Activated naive CD4-positive, alpha-beta T cell (primary cell): ENCODE results near the gene DPYD.

Source experiments
- DNase-seq, 4 experiments: peaks; one replicate each; lab custom pipeline; 2025; lab: John Stamatoyannopoulos, UW

Gene DPYD

DNA sequence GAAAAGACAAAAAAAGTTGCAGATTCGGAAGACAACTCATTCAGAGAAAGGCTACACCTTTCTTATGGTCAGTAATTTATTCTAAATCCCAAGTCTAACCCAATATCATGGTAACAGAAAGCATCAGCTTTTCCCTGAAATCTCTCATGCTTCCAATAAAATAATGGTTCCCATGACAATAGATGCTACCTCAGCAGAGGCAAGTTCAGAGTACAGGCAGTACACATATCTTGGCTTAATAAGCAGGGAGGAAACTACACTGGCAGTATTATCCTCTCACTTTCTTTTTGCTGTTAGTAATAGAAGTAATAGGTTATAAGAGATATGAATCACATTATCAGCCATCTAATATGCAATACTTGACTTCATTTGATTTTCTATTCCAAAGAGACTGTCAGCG, 137.1 kb downstream of the DPYD start:
- DNase-seq: no peak

DNA sequence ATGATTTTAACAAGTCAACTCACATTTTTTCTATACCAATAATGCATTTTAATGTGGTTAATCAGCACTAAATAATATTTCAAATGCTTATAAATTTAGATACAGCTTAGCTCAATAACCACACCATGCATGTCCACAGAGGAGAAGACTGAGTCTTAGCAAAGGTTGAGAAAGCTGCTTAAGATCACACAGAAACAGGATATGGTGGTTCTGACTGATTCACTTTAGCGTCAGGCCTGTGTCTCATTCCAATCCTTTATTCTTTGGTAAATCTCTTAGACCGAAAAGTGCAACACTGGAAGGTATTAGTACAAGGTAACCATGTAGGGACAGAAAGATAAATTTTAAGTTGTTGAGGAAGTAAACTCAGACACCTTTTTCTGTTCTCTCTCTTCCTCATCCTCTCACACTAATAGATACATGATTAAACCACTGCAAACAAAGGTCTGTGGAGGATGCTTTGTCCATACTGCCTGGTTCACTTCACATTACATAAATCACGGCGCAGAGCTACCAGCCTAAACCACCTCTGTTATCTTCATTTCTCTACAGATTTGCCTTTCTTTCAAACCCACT, 139.0 kb downstream of the DPYD start:
- DNase-seq: no peak

DNA sequence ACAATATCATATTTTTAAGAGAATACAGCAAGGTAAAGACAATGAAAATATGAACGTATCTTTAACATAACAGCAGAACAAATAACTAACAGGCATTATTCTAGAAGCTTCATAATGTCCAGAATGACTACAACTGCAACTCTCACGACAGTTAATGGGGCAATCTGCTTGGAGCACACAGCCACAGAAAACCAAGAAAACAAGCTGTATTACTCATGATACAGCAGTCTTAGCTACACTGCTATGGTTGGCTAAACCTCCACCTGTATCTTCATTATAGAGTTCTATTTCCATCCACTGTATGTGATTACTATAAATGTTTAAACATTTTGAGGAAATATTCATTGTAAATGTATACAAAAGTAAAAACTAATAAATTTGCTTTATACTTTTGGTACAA, 139.9 kb downstream of the DPYD start:
- DNase-seq: no peak

DNA sequence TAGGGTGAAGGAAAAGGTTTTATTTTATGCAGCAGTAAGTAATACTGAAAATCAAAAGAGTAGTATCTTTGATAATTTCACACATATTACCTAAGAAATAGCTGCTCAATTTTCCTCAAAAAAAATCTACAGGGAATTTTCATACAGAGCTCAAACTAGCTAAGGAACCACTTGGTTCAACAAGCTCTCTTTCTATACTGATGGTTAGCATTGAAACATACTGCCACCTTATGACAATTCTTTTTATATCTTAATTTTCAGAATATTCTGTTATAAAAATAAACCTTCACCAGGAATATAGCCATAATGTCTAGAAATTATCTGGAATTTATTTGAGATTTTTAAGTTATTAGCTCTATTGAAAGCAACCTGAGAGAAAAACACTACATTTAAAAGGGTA, 142.1 kb downstream of the DPYD start:
- DNase-seq: no peak

DNA sequence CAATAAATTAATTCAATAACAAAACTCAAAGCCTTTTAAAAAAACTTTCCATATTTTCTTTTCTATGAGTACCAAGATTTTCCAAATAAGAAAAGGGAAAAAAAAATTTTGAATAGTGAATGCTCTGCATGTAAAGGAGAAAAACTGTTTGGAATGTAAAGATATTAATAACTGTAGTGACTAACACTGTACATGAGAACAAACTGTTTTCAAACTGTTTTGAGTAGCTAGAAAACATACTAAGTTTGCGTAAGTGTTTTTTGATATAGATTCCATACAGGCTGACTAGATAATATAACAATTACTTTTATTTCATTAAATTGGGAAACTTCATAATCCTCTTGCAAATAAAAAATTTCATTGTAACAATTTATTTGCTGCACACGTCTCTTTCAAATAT, 150.5 kb downstream of the DPYD start:
- no peak for DNase-seq

DNA sequence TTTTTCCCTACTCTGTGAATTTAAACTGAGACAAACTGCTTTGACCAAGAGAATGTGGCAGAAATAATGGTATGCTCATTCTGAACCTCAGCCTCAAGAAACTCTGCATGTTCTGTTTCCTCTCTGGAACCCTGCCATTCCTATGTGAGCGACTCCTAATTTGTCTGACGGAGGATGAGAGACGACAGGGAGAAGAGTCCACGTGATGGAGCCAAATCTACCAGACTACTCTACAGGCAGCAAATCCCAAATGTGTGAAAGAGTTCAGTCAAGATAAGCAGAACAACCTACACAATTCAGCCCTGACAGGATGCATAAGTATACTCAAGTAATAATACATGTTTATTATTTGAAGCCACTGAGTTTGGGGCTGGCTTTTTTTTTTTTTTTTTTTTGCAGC, 153.5 kb downstream of the DPYD start:
- no peak for DNase-seq

DNA sequence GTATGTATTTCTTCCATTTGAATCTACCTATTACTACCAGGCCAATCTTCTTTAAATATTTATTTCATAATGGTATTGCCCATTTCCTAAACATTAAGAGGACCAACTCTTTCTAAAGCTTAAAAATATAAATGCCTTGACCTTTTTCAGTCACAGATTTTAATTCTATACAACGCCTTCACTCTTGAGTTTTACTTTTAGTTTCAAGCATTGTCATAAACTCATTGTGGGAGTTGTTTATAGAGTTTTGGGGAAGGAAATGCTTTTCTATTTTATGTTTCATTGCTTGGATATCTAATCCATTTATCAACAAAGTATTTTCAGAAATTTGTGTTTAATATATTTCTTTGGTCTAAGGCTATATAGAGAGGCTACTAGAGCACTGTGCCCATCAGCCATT, 155.8 kb downstream of the DPYD start:
- no peak for DNase-seq

DNA sequence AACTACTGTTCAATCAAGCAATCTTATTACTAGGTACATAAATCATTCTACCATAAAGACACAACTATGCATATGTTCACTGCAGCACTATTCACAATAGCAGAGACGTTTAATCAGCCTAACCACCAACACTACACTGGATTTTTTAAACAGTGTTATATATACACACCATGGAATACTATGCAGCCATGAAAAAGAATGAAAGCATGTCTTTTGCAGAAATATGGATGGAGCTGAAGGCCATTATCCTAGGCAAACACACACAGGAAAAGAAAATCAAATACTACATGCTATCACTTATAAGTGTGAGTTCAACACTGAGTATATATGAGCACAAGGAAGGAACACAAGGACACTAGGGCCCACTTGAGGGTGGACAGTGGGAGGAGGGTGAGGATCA, 159.2 kb downstream of the DPYD start:
- DNase-seq: no peak

DNA sequence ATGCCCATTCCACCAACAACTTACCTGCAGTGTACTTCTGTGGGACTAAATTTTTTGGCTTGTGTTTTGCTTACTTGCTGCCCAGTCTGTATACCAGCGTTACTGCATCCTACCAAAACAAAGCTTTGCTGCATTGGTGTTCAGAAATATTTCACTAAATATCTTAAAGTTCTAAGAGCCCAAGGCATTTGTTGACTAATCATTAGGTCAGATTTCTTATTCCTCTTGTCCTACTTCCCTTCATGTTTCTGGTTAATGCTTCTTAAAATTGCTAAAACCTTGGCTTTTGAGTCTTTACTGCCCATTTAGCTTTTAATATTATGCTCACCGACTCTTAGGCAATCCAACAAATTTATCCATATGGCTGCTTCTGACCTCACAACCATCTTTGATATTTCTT, 161.8 kb downstream of the DPYD start:
- DNase-seq: no peak

DNA sequence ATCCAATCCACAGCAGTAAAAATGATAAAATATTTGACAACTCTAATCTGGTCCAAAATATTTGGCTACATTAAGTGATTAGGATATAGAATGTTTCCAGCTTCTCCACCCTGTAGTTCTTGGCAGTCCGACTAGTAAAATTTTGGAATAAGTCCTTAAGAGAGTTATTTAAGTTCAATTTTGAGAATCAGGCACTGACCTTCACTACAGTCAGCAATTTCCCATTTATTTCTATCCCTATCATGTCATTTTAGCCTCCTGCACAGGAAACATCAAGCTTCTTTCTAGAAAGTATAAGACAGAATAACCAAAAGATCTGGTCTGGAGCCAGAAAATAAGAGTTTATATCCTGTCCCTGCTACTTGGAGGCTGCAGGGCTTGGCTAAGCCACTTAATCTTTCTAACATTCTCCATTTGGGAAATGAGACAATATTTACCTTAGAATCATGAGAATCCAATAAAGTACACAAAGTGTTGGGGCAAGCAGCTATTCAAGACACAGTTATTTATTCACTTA, 162.2 kb downstream of the DPYD start:
- no peak for DNase-seq

DNA sequence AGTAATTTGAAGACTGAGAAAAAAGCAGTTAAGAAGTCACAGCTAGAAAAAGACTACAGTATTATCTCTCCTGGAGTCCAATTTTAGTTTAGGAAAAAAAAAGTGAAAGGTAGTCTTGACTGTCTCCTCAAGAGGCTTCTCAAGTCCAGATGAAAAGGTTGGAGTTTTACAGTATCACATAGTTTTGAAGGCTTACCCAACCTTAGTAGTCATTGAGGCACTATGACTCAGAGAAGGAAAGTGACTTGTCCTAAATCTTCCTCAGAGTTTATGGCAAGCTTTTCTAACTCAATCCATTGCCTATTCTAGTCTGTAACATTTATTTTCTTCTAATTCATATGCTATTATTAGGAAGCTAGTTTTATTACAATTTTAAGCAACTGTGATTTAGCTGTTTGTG, 174.9 kb downstream of the DPYD start:
- no peak for DNase-seq

DNA sequence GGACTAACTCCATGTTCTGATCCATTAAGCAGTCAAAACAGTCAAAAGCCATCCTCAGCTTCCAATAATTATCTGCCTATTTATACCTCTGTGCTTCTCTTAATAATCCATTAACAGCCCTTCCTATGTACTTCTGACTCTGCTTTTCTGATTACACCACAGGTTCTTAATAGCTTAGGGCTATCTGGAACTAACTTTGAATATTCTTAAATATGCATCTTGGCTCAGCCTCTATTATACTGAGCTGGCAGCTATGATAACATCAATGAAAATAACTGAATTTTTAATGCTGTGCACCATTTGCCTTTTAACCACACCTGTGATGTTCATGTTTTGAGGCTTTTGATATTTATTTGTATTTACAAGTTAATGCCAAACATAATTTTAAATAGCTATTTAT, 175.9 kb downstream of the DPYD start:
- DNase-seq: no peak

DNA sequence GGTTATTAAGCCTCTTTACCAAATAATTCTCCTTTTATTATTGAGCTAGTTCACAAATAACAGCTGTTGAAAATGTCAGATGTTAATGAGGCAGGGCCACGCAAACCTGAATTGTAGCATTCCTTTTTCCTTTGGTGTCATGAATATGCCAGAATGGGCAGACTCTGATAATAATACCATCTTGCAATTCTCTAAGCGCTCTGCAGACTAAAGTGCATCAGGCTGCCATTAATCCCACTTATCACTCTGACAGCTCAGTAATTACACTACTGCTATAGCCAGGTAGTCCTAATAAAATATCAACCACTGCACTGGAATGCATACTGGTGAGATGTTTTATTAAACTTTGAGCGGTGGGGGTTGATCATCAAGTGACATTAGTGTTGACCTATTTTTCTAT, 177.7 kb downstream of the DPYD start:
- no peak for DNase-seq

DNA sequence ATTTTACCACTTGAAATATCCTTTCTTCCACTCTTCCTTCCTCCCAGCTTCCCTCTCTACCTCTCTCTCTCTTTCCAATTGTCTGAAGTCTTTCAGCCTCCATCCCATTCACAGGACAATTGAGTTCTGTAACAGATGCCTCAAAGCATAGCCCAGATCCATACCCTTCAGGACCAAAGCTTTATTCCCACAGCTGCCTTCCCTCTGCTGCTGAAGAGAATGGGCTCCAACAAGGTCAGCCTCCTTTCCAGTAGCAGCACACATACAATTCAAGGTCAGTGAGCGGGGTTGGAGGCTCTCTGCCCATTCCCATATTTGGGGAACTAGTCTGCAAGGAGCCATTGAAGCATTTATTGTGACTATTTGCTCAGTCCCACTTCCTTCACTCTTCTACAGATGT, 179.9 kb downstream of the DPYD start:
- DNase-seq: no peak

DNA sequence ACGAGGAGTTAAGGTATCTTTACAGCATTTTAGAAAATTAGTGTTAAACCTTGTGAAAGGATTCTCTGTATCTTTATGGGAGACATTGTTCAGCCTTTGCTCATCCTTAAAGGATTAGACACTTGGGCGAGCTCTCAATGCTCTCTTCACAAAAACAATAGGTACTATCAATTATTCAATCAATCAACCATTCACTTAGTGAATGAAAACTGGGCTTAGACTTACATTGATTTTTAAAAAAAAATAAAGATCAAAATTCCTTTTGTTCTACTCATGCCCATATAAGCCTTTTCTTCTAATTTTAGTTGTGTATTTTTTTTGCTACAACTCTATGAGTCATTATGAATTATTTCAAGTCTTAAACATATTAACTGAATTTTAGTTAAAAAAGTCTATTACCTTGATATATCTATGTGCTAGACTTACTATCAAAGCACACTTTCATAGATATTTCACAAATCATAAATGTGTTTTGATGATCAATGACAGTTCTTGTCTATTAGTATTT, 181.2 kb downstream of the DPYD start:
- DNase-seq: no peak

DNA sequence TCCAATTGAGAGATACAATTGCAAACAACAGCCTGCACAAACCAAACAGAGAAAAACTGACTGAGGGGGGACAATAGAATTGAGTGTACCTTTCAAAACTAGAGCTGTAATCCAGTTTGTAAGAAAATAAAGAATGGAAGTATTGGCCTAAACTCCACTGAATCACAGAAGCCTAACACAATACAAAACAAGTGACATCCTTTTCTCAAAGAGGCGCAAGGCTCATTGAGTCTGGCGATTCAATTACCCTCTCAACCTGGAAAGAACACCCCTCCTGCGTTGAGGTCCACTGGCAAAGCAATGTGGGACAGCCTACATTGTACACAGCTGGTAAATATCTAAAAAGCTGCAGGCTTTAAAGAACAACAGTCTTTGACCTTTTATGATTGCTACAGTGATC, 182.6 kb downstream of the DPYD start:
- DNase-seq: no peak

DNA sequence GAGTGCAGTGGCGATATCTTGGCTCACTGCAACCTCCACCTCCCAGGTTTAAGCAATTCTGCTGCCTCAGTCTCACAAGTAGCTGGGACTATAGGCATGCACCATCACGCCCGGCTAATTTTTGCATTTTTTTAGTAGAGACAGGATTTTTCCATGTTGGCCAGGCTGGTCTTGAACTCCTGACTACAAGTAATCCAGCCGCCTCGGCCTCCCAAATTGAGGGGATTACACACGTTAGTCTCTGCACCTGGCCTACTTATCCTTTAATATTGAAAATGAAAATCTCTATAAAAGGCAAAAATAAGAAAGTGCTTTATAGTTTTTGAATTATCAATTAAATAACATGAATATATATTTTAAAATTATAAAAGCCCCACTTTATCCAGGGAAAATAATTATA, 190.6 kb downstream of the DPYD start:
- no peak for DNase-seq

DNA sequence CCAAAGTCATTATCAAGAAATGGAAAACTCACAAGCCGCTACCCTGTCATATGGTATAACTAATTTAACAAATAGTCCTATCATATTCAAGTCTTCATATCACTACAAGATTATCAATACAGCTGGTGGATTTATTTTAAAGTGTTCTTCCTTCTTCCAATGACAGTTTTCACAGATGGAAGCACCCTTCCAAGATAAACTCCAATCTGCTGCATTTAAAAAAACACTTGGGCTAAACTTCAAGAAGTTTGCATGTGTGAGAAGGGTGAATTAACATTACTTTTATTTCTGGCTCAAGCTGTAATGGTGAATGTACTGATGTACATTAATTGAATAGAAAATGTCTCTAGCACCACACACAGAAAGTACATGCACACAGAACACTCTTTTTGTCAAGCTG, 192.4 kb downstream of the DPYD start:
- no peak for DNase-seq

DNA sequence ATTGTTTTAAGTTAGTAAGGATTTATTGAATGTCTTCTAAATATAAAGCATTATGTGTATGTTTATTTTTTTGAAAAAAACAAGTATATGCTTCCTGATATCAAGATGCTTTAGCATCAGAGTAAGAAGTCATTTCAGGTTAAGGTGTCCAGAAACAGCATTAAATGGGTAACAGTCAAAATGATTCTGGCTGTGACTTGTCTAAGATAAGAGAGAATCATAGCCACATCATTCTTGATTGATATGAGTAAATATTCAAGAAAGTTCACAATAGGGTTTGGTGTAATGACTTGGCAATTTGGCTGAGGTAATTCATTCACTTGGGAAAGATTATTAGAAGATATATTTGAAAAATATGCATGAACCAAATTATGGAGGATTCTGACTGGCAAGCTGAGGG, 193.8 kb downstream of the DPYD start:
- no peak for DNase-seq

DNA sequence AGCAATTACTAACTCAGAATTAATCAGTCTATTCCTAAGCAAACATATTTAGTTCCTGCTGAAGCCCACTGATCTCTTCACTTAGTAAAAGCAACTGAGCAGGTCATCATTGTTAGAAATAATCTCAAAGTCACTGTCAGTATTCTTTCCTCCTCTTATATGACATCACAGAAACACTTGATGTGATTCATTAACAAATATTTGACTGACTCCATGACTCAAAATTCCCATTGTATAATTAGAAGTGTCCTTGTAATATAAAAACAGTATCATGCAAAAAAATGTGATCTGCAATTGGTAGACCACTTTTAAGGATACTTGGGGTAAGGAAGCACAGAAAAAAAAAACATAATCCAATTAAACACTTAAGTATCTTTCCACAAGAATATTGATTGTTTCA, 194.4 kb downstream of the DPYD start:
- DNase-seq: no peak

DNA sequence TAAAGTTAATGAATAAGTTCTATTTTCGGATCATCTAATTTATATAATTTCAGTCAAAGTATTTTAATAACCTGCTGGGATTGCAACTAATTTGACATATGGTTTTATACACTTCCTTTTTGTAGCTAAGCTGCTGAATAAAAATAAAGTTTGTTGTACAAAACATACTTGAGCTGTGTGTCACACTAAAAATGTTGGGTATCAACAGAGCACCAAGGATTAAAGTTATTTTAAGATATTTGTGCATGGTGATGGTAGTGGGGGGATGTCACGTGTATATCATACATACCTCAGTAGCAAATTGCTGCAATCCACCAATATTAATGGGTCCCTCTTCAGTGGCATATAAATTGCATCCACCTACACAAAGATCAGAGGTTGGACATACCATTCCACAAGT, 199.6 kb downstream of the DPYD start:
- DNase-seq: no peak

DNA sequence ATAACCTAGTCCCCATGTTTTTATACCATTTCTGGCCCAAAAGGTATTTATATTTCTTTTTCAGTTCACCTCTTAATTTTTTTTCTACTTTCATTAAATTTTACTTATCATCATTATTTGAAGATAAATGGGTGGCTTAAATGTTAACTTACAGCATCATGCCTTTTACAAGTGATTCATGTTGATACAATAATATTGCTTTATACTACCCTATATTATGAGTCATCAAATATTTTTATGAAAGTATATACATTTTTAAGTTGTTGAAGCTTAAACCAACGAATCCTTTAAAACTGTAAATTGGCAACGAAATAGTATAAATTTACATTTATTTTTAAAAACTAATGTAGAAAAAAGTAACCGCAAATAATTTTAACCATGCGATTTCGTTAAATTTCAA, 207.9 kb downstream of the DPYD start:
- DNase-seq: no peak

DNA sequence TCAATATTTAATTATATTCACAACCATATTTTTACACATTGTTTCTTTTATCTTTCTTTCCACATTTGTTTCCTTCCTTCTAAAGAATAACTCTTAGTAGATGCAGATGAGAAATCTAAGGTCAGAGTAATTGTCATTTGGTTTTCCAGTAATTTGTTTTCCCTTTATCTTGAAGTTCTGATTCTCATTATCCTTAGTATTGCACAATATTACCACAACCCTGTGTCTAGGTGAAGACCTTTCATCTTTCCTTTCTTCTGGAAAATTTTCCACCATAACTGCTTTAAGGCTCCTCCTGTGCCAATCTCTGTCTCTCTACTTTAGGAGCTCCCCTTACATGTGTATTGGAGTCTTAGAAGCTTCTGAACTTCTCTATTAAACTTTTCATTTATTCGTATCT, 209.0 kb downstream of the DPYD start:
- no peak for DNase-seq

DNA sequence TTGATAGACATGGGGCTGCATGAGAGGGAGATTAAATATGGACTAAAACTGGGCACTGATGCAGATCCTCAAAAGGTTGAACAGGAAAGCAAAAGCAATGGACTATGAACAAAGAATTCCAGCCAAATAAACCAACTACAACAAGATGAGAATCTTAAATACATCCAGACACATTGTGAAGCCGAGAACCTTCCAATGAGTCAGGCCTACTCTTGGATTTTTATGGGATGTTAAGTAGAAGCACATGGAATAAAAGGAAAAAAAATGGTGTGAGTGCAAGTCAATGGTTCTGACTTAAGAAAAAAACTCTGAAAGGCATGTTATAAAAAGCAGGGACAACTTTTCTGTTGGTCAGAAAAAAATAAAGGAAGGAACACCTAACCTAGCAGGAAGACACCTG, 227.2 kb downstream of the DPYD start:
- DNase-seq: no peak

DNA sequence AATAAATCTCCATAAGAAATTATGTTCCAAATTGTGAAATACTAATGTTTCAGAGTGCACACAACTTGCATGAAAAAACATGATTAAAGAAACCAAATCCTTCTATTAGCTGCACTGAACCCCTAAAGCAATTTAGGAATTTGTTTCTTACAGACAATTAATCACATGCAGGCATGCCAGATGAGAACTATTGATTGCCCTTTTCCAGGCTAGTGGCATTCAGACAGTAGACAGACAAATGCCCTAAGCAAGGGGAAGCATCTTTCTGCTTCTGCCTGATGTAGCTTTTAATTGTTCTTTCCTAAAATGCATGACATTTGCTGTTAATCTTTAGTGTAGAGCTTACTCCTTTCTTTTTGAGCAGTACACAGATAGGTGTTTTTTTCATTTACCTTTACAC, 229.5 kb downstream of the DPYD start:
- no peak for DNase-seq
